ENCODE data around the gene RTP4. TPM values are rescaled to one million over a fixed set of nuclear protein-coding genes. Genes with fewer than 3 reads are reported as not detected.

RTP4 gene, protein sequence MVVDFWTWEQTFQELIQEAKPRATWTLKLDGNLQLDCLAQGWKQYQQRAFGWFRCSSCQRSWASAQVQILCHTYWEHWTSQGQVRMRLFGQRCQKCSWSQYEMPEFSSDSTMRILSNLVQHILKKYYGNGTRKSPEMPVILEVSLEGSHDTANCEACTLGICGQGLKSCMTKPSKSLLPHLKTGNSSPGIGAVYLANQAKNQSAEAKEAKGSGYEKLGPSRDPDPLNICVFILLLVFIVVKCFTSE
- total RNA-seq (2013; cell fraction: nucleolus; rRNA removed) = 5.0 and 5.8 TPM in 2 replicates
- total RNA-seq (2014; rRNA removed) (3.8 and 4.6 TPM in 2 replicates), total RNA-seq (2014; rRNA removed; fragmentation: Illumina TruSeq; extraction: Trizol) (4.3 and 4.9 TPM in 2 replicates), total RNA-seq (2021) (2.8 and 3.4 TPM in 2 replicates), polyA plus RNA-seq (2011; rRNA removed) (4.3 and 5.1 TPM in 2 replicates), polyA plus RNA-seq (2014; fragmentation: Illumina TruSeq; extraction: Trizol) (4.0 and 4.1 TPM in 2 replicates), polyA plus RNA-seq (2014; fragmentation: Nextera tagmentation; extraction: Ambion mirVana) (1 to 10 TPM; 5.5 to 6.5 TPM), polyA plus RNA-seq (2014; rRNA removed) (2.3 and 2.4 TPM in 2 replicates), polyA plus RNA-seq (2016; fragmentation: Nextera tagmentation; extraction: Ambion mirVana) (1 to 10 TPM; 2.2 to 3.9 TPM), polyA minus RNA-seq (2011; rRNA and poly(A)+ RNA removed) (3.4 and 4.5 TPM in 2 replicates), Bru-seq, nascent RNA (percentile 73 among the genes with signal in this experiment), BruChase-seq, experiment 1, labeled RNA remaining after a 6-hour chase (percentile 27 among the genes with signal in this experiment), BruChase-seq, experiment 2, labeled RNA remaining after a 2-hour chase (percentile 49 among the genes with signal in this experiment)
- polyA plus RNA-seq (2011; ENCODE audit: low read depth) = 4.6 TPM
- polyA plus RNA-seq (2011; cell fraction: cytosol; rRNA removed) = 3.1 and 4.9 TPM in 2 replicates
- 4.0 and 4.8 TPM in 2 replicates for polyA plus RNA-seq (2011; cell fraction: nucleus; rRNA removed)
- 3.9 and 4.4 TPM in 2 replicates for polyA plus RNA-seq (2012)
- 1.1 and 1.4 TPM in 2 replicates for polyA minus RNA-seq (2011; cell fraction: cytosol; rRNA and poly(A)+ RNA removed)
- polyA minus RNA-seq (2011; cell fraction: nucleus; rRNA and poly(A)+ RNA removed) = 5.3 and 6.0 TPM in 2 replicates
- long read RNA-seq, experiment 1, transcript RTP4-201 (2 exons, 1,554 nt) = major isoform, 5 of 5 reads
- long read RNA-seq, experiment 1, partial matches to known transcripts = 0 of 5 reads
- long read RNA-seq, experiment 1, other reads (novel, unspliced or antisense) = 0 of 5 reads
- long read RNA-seq, experiment 2, transcript RTP4-201 (2 exons, 1,554 nt) = major isoform, 39 of 39 reads
- long read RNA-seq, experiment 2, partial matches to known transcripts = 0 of 39 reads
- long read RNA-seq, experiment 2, other reads (novel, unspliced or antisense) = 0 of 39 reads

DNA sequence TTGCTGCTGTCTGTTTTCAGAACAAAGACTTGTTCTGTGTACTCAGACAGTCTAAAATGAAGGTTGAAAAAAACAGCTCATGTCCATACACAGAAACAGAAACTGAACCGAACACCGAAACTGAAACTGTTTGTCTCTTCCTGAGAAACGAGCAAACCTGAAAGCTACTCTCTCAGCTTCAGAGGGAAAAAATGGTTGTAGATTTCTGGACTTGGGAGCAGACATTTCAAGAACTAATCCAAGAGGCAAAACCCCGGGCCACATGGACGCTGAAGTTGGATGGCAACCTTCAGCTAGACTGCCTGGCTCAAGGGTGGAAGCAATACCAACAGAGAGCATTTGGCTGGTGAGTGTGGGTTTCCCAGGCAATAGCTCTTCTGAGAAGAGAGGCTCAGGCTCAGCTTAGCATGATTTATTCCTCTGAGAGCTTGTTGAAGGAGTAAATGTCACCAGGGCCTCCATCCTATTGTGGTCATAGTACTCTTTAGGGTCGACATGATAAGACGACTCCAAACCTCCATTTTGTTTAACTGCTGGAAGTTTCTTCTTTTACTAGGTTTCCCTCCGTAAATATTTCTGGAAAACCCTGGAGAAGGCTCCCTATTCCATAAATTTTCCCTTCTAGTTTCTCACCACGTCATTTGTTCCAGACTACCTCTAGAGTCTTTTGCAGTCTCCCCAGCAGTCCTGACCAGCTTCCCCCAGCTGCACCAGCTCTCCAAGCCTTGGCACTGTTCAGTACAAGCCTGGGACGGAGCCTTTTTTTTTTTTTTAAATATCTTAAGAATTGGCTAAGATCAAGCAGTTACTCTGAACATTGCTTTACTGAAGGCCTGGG, at the start of gene RTP4:
TSS of gene RTP4 (plus strand) at position 135 of the 838 bp plus-strand sequence. CDS start at position 192, 57 bp downstream.
- ChIA-PET RAD21 (ENCODE audit: unreplicated experiment) (interaction anchor here (0.6 to 2.2 kb wide), 5 partner anchors 9 to 808 kb away, joined by 3 to 6 read pairs (median 4); no protein-coding TSS in a partner anchor), SMC1A (ENCODE audit: uncharacterized antibody, unreplicated experiment) (interaction anchor here (0.6 to 1.8 kb wide), 10 partner anchors 9 to 311 kb away, joined by 3 to 7 read pairs (median 4); no protein-coding TSS in a partner anchor), CTCF (interaction anchor here (0.7 to 3.6 kb wide), 14 partner anchors 10 to 544 kb away, joined by 3 to 20 read pairs (median 3); partner anchors contain the start of gene RPL39L), POLR2A (interaction anchor here (0.6 to 1.6 kb wide), 3 partner anchors 12 to 585 kb away, joined by 3 to 6 read pairs (median 3); partner anchors contain the start of gene EIF4A2)
- no peaks in the 10 kb centered on the region; the same call in 2 of the 3 replicates for H3K9me3 ChIP-seq (replicated peaks; ENCODE audit: control insufficient read depth, insufficient read depth, low read length)
- TSS peak; percentile 90 for BruUV-seq (replicated peaks)
- H3K4me2 ChIP-seq (ENCODE audit: control insufficient read depth, insufficient read depth) = peak within 1 kb of the TSS; percentile 96
- H4K20me1 ChIP-seq (ENCODE audit: control insufficient read depth, insufficient read depth) = no peaks in the 10 kb centered on the region
- H3K27me3 ChIP-seq (replicated peaks in 1 of 2; ENCODE audit: control insufficient read depth in 2 of 2, insufficient read depth in 2 of 2, low read length in 1 of 2) = no peaks in the 10 kb centered on the region
- in situ Hi-C loops (cut with MboI) = no loop called here
- peak within 1 kb of the TSS; percentile 84 for H3K4me3 ChIP-seq
- peak; percentile 92 for ATAC-seq
- peak within 1 kb of the TSS; percentile 94 for H3K9ac ChIP-seq (ENCODE audit: control insufficient read depth, insufficient read depth, low read length)
- H3K79me2 ChIP-seq (ENCODE audit: control insufficient read depth, insufficient read depth, low read length) = peaks cover 11% of the 10 kb centered on the region
- peaks cover 6% of the 10 kb centered on the region for H3K4me1 ChIP-seq (ENCODE audit: control insufficient read depth, insufficient read depth, low read length)
- intact Hi-C loops (cut with micrococcal nuclease; ENCODE audit: unreplicated experiment) = no loop called here
- peak within 1 kb of the TSS; percentile 98 for H3K27ac ChIP-seq (ENCODE audit: control insufficient read depth, insufficient read depth)
- peak within 1 kb of the TSS; percentile 99 for H2AFZ ChIP-seq (ENCODE audit: control insufficient read depth, low read depth, low read length)
- WGBS (ENCODE audit: insufficient coverage, insufficient replicate concordance, low lambda C conversion rate, missing lambda C conversion rate) = 8% methylated on average over 10 of the region's 10 CpGs
- peak; percentile 82 for DNase-seq (ENCODE audit: low read depth, low spot score)
- FAIRE-seq = peak; percentile 91
- no peaks in the 10 kb centered on the region; a peak in 1 of 4 replicates for H3K36me3 ChIP-seq (ENCODE audit: control insufficient read depth in 2 of 2, insufficient read depth in 2 of 2, low read length in 1 of 2)
- TF ChIP-seq DPF2 (IDR thresholded peaks at IDR 0.05) = peak; percentile 12; the same call in 1 of the 2 replicates
- TF ChIP-seq, protein P1, sequence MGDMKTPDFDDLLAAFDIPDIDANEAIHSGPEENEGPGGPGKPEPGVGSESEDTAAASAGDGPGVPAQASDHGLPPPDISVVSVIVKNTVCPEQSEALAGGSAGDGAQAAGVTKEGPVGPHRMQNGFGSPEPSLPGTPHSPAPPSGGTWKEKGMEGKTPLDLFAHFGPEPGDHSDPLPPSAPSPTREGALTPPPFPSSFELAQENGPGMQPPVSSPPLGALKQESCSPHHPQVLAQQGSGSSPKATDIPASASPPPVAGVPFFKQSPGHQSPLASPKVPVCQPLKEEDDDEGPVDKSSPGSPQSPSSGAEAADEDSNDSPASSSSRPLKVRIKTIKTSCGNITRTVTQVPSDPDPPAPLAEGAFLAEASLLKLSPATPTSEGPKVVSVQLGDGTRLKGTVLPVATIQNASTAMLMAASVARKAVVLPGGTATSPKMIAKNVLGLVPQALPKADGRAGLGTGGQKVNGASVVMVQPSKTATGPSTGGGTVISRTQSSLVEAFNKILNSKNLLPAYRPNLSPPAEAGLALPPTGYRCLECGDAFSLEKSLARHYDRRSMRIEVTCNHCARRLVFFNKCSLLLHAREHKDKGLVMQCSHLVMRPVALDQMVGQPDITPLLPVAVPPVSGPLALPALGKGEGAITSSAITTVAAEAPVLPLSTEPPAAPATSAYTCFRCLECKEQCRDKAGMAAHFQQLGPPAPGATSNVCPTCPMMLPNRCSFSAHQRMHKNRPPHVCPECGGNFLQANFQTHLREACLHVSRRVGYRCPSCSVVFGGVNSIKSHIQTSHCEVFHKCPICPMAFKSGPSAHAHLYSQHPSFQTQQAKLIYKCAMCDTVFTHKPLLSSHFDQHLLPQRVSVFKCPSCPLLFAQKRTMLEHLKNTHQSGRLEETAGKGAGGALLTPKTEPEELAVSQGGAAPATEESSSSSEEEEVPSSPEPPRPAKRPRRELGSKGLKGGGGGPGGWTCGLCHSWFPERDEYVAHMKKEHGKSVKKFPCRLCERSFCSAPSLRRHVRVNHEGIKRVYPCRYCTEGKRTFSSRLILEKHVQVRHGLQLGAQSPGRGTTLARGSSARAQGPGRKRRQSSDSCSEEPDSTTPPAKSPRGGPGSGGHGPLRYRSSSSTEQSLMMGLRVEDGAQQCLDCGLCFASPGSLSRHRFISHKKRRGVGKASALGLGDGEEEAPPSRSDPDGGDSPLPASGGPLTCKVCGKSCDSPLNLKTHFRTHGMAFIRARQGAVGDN (IDR thresholded peaks at IDR 0.05) = peak; percentile 39; the same call in 1 of the 2 replicates
- peak; percentile 67 for TF ChIP-seq IKZF1 (conservative IDR thresholded peaks at IDR 0.05)
- TF ChIP-seq, protein P2, sequence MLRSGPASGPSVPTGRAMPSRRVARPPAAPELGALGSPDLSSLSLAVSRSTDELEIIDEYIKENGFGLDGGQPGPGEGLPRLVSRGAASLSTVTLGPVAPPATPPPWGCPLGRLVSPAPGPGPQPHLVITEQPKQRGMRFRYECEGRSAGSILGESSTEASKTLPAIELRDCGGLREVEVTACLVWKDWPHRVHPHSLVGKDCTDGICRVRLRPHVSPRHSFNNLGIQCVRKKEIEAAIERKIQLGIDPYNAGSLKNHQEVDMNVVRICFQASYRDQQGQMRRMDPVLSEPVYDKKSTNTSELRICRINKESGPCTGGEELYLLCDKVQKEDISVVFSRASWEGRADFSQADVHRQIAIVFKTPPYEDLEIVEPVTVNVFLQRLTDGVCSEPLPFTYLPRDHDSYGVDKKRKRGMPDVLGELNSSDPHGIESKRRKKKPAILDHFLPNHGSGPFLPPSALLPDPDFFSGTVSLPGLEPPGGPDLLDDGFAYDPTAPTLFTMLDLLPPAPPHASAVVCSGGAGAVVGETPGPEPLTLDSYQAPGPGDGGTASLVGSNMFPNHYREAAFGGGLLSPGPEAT (IDR thresholded peaks at IDR 0.05; ENCODE audit: low read depth) = peak; percentile 67; the same call in 1 of the 2 replicates
- 0 out of 3 replicates have a peak, but pooled peaks have one; percentile 16 for TF ChIP-seq POU2F2 (IDR thresholded peaks at IDR 0.05; ENCODE audit: borderline replicate concordance, low read depth, low read length)
- TF ChIP-seq NFYB (IDR thresholded peaks at IDR 0.05; ENCODE audit: insufficient read depth, low read depth, low read length) = no peak
- TF ChIP-seq SUPT20H (IDR thresholded peaks at IDR 0.05; ENCODE audit: borderline replicate concordance, control insufficient read depth, low read depth, low read length) = no peak
- TF ChIP-seq POLR2A (IDR thresholded peaks at IDR 0.05; ENCODE audit: low read depth, low read length) = peak; percentile 48; the same call in 1 of the 2 replicates
